HEK293 (cell line): Measurements from ENCODE around the gene SLC38A6.

Experiments
- KLF10 ChIP-seq: fragments of 450-650 bp; IDR thresholded peaks from 2 replicates; pipeline ENCODE4 v1.5.1; 2018; ENCODE audit warnings: missing biosample characterization, mild to moderate bottlenecking, missing genetic modification characterization
- PATZ1 ChIP-seq: fragments of 450-650 bp; formaldehyde crosslinking; IDR thresholded peaks from 2 replicates; pipeline ENCODE4 v1.5.1; 2016; ENCODE audit warnings: missing biosample characterization, missing genetic modification characterization
- ZNF248 ChIP-seq: fragments of 450-650 bp; formaldehyde crosslinking; IDR thresholded peaks from 2 replicates; pipeline ENCODE4 v1.5.1; 2017; ENCODE audit warnings: missing biosample characterization, missing genetic modification characterization
- ZSCAN16 ChIP-seq: fragments of 450-650 bp; formaldehyde crosslinking; IDR thresholded peaks from 2 replicates; pipeline ENCODE4 v1.5.1; 2016; ENCODE audit warnings: missing biosample characterization, missing genetic modification characterization
- TF ChIP-seq, protein P1 (sequence below): fragments of 450-650 bp; formaldehyde crosslinking; conservative IDR thresholded peaks from 2 replicates; pipeline ENCODE4 v1.5.1; 2016; ENCODE audit warnings: low read depth, missing biosample characterization, missing genetic modification characterization
- TF ChIP-seq, protein P2 (sequence below): fragments of 450-650 bp; formaldehyde crosslinking; IDR thresholded peaks from 2 replicates; pipeline ENCODE4 v1.5.1; 2016; ENCODE audit warnings: missing biosample characterization, missing genetic modification characterization
- TF ChIP-seq, protein P3 (sequence below): fragments of 450-650 bp; formaldehyde crosslinking; IDR thresholded peaks from 2 replicates; pipeline ENCODE4 v1.5.1; 2016; ENCODE audit warnings: missing biosample characterization, missing genetic modification characterization

DNA sequence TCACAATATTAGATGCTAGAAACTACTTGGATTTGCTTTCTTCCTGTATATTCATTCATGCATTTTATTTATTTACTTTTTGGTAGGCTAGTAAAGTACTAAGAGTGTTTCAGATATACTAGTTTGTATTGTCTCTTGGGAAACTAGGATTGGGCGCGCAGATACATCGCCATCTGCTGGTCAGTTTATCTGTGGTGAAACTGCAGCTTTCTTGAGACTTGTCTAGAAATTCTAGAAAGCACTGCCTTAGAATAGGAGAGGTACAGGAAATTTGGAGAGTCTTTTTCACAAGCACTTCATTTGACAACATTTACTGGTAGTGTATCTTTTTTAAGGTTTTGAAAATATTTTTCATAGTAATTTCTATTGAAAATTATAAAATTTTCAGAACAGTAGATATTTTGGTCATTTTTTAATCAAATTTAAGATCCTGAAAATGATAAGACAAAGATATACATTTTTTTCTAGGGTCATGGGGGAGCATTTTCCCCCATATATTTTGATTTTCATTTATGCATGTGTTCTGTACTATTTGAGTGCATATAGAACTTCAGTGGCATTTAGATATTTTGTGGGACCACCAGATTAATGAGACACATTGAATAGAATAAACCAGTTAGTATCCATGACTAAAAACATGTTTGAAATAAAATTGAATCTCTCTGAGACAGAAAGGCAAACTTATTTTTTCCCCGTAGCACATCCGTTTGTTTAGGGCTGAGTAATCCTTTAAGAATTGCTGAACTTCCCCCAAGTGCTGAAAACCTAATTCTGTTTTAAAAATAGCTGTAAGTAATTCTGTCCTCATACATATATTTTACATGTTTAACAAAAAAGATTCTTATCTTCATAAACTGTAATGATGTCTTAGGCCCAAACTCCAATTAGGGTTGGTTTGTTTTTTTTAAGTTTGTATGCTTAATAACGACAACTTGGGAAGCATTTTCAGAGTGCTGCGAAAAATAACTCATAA lies 44.5 kb downstream of the SLC38A6 start:
- TF ChIP-seq, protein P1, sequence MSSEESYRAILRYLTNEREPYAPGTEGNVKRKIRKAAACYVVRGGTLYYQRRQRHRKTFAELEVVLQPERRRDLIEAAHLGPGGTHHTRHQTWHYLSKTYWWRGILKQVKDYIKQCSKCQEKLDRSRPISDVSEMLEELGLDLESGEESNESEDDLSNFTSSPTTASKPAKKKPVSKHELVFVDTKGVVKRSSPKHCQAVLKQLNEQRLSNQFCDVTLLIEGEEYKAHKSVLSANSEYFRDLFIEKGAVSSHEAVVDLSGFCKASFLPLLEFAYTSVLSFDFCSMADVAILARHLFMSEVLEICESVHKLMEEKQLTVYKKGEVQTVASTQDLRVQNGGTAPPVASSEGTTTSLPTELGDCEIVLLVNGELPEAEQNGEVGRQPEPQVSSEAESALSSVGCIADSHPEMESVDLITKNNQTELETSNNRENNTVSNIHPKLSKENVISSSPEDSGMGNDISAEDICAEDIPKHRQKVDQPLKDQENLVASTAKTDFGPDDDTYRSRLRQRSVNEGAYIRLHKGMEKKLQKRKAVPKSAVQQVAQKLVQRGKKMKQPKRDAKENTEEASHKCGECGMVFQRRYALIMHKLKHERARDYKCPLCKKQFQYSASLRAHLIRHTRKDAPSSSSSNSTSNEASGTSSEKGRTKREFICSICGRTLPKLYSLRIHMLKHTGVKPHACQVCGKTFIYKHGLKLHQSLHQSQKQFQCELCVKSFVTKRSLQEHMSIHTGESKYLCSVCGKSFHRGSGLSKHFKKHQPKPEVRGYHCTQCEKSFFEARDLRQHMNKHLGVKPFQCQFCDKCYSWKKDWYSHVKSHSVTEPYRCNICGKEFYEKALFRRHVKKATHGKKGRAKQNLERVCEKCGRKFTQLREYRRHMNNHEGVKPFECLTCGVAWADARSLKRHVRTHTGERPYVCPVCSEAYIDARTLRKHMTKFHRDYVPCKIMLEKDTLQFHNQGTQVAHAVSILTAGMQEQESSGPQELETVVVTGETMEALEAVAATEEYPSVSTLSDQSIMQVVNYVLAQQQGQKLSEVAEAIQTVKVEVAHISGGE (tag by site-specific recombination): no peak
- TF ChIP-seq ZNF248 (no peak), ZSCAN16 (tag by site-specific recombination) (no peak), KLF10 (tag by site-specific recombination) (no peak), PATZ1 (tag by site-specific recombination) (no peak)
- TF ChIP-seq, protein P2, sequence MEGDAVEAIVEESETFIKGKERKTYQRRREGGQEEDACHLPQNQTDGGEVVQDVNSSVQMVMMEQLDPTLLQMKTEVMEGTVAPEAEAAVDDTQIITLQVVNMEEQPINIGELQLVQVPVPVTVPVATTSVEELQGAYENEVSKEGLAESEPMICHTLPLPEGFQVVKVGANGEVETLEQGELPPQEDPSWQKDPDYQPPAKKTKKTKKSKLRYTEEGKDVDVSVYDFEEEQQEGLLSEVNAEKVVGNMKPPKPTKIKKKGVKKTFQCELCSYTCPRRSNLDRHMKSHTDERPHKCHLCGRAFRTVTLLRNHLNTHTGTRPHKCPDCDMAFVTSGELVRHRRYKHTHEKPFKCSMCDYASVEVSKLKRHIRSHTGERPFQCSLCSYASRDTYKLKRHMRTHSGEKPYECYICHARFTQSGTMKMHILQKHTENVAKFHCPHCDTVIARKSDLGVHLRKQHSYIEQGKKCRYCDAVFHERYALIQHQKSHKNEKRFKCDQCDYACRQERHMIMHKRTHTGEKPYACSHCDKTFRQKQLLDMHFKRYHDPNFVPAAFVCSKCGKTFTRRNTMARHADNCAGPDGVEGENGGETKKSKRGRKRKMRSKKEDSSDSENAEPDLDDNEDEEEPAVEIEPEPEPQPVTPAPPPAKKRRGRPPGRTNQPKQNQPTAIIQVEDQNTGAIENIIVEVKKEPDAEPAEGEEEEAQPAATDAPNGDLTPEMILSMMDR: peak; percentile 28; the same call in 1 of the 2 replicates
- TF ChIP-seq, protein P3, sequence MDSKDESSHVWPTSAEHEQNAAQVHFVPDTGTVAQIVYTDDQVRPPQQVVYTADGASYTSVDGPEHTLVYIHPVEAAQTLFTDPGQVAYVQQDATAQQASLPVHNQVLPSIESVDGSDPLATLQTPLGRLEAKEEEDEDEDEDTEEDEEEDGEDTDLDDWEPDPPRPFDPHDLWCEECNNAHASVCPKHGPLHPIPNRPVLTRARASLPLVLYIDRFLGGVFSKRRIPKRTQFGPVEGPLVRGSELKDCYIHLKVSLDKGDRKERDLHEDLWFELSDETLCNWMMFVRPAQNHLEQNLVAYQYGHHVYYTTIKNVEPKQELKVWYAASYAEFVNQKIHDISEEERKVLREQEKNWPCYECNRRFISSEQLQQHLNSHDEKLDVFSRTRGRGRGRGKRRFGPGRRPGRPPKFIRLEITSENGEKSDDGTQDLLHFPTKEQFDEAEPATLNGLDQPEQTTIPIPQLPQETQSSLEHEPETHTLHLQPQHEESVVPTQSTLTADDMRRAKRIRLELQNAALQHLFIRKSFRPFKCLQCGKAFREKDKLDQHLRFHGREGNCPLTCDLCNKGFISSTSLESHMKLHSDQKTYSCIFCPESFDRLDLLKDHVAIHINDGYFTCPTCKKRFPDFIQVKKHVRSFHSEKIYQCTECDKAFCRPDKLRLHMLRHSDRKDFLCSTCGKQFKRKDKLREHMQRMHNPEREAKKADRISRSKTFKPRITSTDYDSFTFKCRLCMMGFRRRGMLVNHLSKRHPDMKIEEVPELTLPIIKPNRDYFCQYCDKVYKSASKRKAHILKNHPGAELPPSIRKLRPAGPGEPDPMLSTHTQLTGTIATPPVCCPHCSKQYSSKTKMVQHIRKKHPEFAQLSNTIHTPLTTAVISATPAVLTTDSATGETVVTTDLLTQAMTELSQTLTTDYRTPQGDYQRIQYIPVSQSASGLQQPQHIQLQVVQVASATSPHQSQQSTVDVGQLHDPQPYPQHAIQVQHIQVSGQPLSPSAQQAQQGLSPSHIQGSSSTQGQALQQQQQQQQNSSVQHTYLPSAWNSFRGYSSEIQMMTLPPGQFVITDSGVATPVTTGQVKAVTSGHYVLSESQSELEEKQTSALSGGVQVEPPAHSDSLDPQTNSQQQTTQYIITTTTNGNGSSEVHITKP (tag by site-specific recombination): no peak
